Colonic mucosa (tissue), 4 donors: ENCODE measurements around the gene RECK. TPM values are rescaled to one million over a fixed set of nuclear protein-coding genes. Genes with fewer than 3 reads are reported as not detected.

Experiments
- DNase-seq: peaks from one replicate; pipeline ENCODE4 v3.0.0-alpha.2; 2020
- H3K27ac ChIP-seq: fragments of 200-600 bp; one replicate; pipeline ENCODE4 v1.8.0; 2021
- H3K27me3 ChIP-seq: fragments of 200-600 bp; one replicate; pipeline ENCODE4 v1.8.0; 2021
- H3K36me3 ChIP-seq: fragments of 200-600 bp; one replicate; pipeline ENCODE4 v1.8.0; 2021
- H3K4me1 ChIP-seq: fragments of 200-600 bp; one replicate; pipeline ENCODE4 v1.8.0; 2021; ENCODE audit warnings: mild to moderate bottlenecking
- H3K4me3 ChIP-seq: fragments of 200-600 bp; one replicate; pipeline ENCODE4 v1.8.0; 2021
- H3K9ac ChIP-seq, 2 donors: one replicate each; pipeline ENCODE4 v1.7.0; 2013; ENCODE audit warnings: control low read depth in 2 of 2, low read depth in 2 of 2, low read length in 2 of 2
- H3K9me3 ChIP-seq: fragments of 200-600 bp; one replicate; pipeline ENCODE4 v1.8.0; 2021
- intact Hi-C: fragments of 100-400 bp; cut with DNase I; formaldehyde crosslinking; loops from one replicate; pipeline ENCODE4 v1.14.1; 2022
- total RNA-seq, 2 donors: library from RNA; stranded (reverse); fragmentation: NEBNext Ultra II Directional in 1 of 2; extraction: Animal tissue kit (Norgen Biotek cat#: 25700) in 1 of 2; gene quantifications; one replicate each; pipeline ENCODE4 v1.2.1, GENCODE V29; 2021
- TF ChIP-seq, protein P1 (sequence below): fragments of 200-600 bp; IDR thresholded peaks from one replicate; pipeline ENCODE4 v1.8.0; 2022; ENCODE audit warnings: antibody characterized with exemption, mild to moderate bottlenecking
- donor health status: healthy.
- donor health status: DM: no; HTN: no; CAD: no.
- donor health status: DM: no; HTN: no; CAD: no.

RECK gene
- total RNA-seq, 2 donors from 2014 or later = 1.6 to 4.5 TPM

DNA sequence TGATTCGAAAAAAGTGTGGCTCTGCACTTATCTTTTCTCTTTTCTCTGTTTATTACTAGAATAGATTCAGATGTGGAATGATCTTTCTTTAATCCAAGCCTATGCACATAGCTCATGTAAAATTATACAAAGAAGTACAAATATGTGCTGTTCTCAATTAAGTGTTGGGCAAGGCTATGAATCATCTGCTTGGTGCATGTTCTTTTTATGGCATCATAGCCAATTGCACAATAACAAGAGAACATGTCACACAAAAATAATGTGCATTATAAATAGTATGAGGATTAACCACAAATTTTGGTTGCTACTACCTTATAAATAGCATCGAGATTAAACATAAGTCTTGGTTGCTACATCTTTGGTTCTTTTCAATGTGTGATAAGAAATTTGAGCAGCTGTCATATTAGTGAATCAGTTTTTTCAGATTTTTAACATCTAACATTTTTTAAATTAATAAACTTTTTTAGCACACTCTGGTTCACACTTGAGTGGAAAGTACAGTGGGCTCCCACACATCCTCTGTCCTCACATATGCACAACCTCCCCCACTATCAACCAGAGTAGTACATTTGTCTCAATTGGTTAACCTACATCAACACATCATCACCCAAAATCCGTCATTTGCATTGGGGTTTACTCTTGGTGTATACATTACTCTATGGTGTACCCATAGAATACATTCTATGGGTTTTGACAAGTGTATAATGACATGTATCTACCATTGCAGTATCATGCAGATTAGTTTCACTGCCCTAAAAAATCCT lies 6.8 kb upstream of the RECK start:
- Histone ChIP-seq H3K36me3 (no peaks in the 10 kb centered on the region), H3K9me3 (no peaks in the 10 kb centered on the region), H3K4me3 (no peak overlapping the region), H3K9ac (no peak overlapping the region), H3K27me3 (no peaks in the 10 kb centered on the region), H3K4me1 (no peaks in the 10 kb centered on the region), H3K27ac (no peak overlapping the region)
- TF ChIP-seq, protein P1, sequence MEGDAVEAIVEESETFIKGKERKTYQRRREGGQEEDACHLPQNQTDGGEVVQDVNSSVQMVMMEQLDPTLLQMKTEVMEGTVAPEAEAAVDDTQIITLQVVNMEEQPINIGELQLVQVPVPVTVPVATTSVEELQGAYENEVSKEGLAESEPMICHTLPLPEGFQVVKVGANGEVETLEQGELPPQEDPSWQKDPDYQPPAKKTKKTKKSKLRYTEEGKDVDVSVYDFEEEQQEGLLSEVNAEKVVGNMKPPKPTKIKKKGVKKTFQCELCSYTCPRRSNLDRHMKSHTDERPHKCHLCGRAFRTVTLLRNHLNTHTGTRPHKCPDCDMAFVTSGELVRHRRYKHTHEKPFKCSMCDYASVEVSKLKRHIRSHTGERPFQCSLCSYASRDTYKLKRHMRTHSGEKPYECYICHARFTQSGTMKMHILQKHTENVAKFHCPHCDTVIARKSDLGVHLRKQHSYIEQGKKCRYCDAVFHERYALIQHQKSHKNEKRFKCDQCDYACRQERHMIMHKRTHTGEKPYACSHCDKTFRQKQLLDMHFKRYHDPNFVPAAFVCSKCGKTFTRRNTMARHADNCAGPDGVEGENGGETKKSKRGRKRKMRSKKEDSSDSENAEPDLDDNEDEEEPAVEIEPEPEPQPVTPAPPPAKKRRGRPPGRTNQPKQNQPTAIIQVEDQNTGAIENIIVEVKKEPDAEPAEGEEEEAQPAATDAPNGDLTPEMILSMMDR = no peak
- intact Hi-C loops = no loop called here
- DNase-seq = no peak

DNA sequence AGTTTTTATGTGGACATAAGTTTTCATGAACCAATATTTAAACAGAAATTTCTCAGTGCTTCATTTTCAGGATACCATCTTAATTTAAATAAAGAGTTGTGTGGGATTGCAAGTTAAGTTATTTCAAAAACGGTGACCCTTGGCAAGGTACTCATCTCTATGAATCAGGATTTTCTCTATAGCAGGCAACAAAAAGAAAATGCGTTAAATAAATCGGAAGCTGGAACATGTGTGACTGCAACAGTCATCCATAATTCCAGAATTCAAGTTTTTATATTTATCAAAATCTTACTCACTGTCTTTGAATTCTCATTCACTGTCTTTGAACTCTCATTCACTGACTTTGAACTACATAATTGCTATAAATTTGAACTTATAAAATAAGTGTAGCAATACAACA lies 5.8 kb upstream of the RECK start:
- Histone ChIP-seq H3K9me3 (no peaks in the 10 kb centered on the region), H3K9ac (no peak overlapping the region), H3K27ac (no peak overlapping the region), H3K36me3 (no peaks in the 10 kb centered on the region), H3K4me3 (no peak overlapping the region), H3K4me1 (no peaks in the 10 kb centered on the region), H3K27me3 (no peaks in the 10 kb centered on the region)
- no peak for DNase-seq
- TF ChIP-seq, protein P1 = no peak
- intact Hi-C loops = no loop called here

DNA sequence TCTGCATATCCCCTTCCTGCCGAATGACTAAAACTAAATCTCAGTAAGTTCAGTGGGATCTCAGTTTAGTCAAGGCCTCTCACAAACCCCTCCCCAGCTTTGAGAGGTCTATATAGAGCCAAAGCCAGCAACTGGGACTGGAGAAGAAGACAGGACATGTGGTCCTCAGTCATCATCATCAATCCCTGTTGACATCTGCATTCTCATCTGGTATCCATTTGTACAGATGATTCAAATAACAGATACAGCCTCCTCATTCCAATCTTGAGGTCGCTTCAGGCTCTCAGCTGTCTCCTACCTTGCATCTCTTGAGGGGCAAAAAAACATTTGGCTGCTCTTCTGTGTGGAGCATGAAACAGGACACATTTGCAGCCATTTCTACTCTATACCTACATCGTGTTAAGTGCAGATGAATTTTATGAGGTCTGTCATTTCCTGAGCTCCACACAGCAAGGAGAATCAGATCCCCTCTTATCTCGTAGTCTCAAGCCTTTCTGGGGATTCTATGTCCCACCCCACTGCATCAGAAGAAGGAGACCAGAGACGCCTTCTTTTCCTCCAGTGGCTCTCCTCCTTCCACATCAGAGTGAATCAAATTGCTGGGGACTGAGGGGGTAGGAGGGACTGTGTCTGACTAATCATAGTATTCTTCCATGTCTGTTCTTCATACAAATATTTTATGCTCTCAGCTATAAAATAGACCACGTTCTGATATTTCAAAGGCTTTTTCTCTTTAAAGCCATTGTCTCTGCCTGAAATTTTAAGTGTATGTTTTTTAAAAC lies 4.7 kb upstream of the RECK start:
- no peaks in the 10 kb centered on the region for H3K36me3 ChIP-seq
- DNase-seq = no peak

DNA sequence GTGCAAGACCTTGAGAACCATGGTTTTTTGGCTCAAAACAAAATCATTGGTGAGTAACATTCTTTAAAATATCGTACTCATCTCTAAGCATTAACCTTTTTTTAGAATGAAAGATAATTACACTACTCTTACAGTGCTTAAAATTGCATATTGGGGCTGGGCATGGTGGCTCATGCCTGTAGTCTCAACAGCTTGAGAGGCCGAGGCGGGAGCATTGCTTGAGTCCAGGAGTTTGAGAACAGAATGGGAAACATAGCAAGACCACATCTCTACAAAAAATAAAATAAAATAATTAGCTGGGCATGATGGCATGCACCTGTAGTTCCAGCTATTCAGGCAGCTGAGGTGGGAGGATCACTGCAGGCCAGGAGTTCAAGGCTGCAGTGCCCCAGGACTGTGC lies 2.9 kb upstream of the RECK start:
- intact Hi-C loops = no loop called here

More for the DNA sequence above, 4.7 kb upstream of the RECK start:
- no peak overlapping the region for H3K9ac ChIP-seq
- no peaks in the 10 kb centered on the region for H3K9me3 ChIP-seq
- no peaks in the 10 kb centered on the region for H3K27me3 ChIP-seq
- intact Hi-C loops = no loop called here
- H3K4me1 ChIP-seq = no peaks in the 10 kb centered on the region
- no peak overlapping the region for H3K4me3 ChIP-seq
- TF ChIP-seq, protein P1 = no peak
- H3K27ac ChIP-seq = no peak overlapping the region

DNA sequence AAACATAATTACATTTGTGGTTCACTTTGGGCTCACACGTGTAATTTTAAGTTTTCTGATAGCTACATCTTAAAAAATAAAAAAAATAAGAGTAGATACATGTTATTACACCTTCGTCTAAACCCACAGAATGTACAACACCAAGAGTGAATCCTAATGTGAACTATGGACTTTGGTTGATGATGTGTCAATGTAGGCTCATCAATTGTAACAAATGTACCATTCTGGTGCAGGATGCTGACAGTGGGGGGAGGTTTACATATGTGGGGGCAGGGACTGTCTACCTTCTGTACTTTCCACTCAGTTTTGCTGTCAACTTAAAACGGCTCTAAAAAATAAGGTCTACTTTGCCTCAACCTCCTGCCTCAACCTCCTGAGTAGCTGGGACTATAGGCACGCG lies 2.5 kb upstream of the RECK start:
- Histone ChIP-seq H3K27ac (no peak overlapping the region), H3K36me3 (no peaks in the 10 kb centered on the region), H3K9me3 (no peaks in the 10 kb centered on the region), H3K4me1 (no peaks in the 10 kb centered on the region), H3K4me3 (no peak overlapping the region), H3K9ac (no peak overlapping the region), H3K27me3 (no peaks in the 10 kb centered on the region)
- intact Hi-C loops = no loop called here
- TF ChIP-seq, protein P1 = no peak
- DNase-seq = no peak

More for the DNA sequence above, 2.9 kb upstream of the RECK start:
- H3K27ac ChIP-seq = no peak overlapping the region
- H3K4me3 ChIP-seq = no peak overlapping the region
- no peaks in the 10 kb centered on the region for H3K36me3 ChIP-seq
- TF ChIP-seq, protein P1 = no peak
- H3K27me3 ChIP-seq = no peaks in the 10 kb centered on the region
- H3K4me1 ChIP-seq = no peaks in the 10 kb centered on the region
- no peak overlapping the region for H3K9ac ChIP-seq
- no peak for DNase-seq
- no peaks in the 10 kb centered on the region for H3K9me3 ChIP-seq
